ENCODE measurements around the gene HCFC1.
A peak's percentile ranks its signal among the peaks of the same experiment; 100 is the strongest.

The HCFC1 gene

DNA sequence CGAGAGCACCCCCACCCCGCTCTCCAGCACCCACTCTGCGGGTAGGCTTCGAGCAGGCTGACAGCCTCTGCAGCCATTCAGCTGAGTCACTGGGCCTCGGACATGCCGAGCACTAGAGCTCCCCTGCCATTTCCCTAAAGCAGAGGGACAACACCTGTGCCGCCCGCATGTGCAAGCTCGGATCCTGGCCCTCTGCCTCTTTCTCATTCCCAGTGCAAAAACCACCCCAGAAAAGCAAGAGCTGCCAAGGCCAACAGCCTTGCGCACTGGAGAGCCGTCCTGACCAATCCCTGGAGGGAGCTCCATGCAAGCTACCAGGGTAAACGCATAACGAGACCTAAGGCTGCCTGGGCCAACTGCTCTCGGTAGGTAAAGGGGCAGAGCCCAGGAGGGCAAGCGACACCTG lies 5.3 kb downstream of the HCFC1 start:
- H2BK120ac ChIP-seq (ENCODE audit: low read depth, low read length) = no peak overlapping the region
- no peaks in the 10 kb centered on the region for H3K9me3 ChIP-seq (replicated peaks in 1 of 2; ENCODE audit: control insufficient read depth in 2 of 2, insufficient read depth in 1 of 2, low read depth in 1 of 2, low read length in 2 of 2)
- H3K23ac ChIP-seq (ENCODE audit: low read depth, low read length, poor library complexity) = no peak overlapping the region
- H3K27ac ChIP-seq (replicated peaks; ENCODE audit: low read length) = no peak overlapping the region
- H3K18ac ChIP-seq (ENCODE audit: low read length) = no peak overlapping the region
- no peak overlapping the region for H2AFZ ChIP-seq (ENCODE audit: low read length)
- H2BK12ac ChIP-seq (ENCODE audit: low read length) = no peak overlapping the region
- H3K14ac ChIP-seq (ENCODE audit: low read length) = no peak overlapping the region
- peaks cover 0 to 5% (median 0%) of the 10 kb centered on the region in 3 experiments for H3K27me3 ChIP-seq (ENCODE audit: control insufficient read depth in 3 of 3, insufficient read depth in 3 of 3, low read depth in 1 of 3, low read length in 3 of 3)
- DNase-seq (ENCODE audit: low spot score) = no peak
- no peak overlapping the region for H3K4ac ChIP-seq (ENCODE audit: low read length)
- peaks cover 12% of the 10 kb centered on the region for H3K79me1 ChIP-seq (ENCODE audit: low read depth, low read length)
- no peak overlapping the region for H2AK5ac ChIP-seq (ENCODE audit: low read depth, low read length)
- H3K4me1 ChIP-seq (ENCODE audit: control insufficient read depth in 2 of 2, insufficient read depth in 1 of 2, low read depth in 1 of 2, low read length in 2 of 2) = peaks cover 16 to 20% of the 10 kb centered on the region in 2 donors
- H2BK5ac ChIP-seq (ENCODE audit: low read length) = no peak overlapping the region
- no peak overlapping the region for H3K9ac ChIP-seq (ENCODE audit: low read depth, low read length, poor library complexity)
- H3K36me3 ChIP-seq (replicated peaks in 1 of 2; ENCODE audit: control insufficient read depth in 2 of 2, insufficient read depth in 2 of 2, low read length in 2 of 2) = peaks cover 20 to 80% of the 10 kb centered on the region in 2 donors
- H4K91ac ChIP-seq (ENCODE audit: low read depth, low read length, poor library complexity) = no peak overlapping the region
- no peak overlapping the region for H4K8ac ChIP-seq (ENCODE audit: low read depth, low read length)
- WGBS, 2 donors (ENCODE audit: extremely low coverage in 2 of 2, insufficient read length in 2 of 2, insufficient replicate concordance in 1 of 2) = no CpG with 5 or more reads among the region's 15 CpGs
- no peak overlapping the region for H2BK15ac ChIP-seq (ENCODE audit: low read length)
- peak overlapping the region; percentile 11 for H3K4me2 ChIP-seq (ENCODE audit: insufficient read depth, low read length, poor library complexity, severe bottlenecking)
- H3K4me3 ChIP-seq (ENCODE audit: low read length in 2 of 2) = no peak overlapping the region

- H3K4ac ChIP-seq (ENCODE audit: low read length) = no peak overlapping the region
Observed at GRCh38 chrX:153965406-153965805, 6.2 kb downstream of the HCFC1 start.

DNA sequence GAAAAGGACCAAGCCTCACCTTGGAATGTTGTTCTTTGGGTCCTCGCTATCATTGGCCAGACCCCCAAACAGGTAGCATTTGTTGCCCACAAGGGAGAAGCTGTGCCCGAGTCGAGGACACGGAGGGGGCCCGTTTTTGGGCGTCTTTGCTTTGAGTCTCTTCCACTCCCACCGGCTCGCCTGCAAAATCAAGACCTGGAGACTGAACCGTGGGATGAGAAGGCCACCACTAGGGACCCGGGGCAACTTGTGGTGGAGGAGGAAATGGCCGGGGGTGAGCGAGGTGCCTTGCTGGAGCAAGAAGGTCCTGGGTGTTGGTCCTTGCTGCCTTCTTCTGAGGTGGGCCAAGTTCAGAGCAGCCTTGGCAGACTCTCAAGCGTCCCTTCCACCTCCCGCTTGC lies 7.5 kb downstream of the HCFC1 start:
- DNase-seq (ENCODE audit: low spot score) = no peak
- peaks cover 30 to 96% of the 10 kb centered on the region in 2 donors for H3K36me3 ChIP-seq (replicated peaks in 1 of 2; ENCODE audit: control insufficient read depth in 2 of 2, insufficient read depth in 2 of 2, low read length in 2 of 2)

More at GRCh38 chrX:153965406-153965805, 6.2 kb downstream of the HCFC1 start:
- H3K27ac ChIP-seq (replicated peaks; ENCODE audit: low read length) = no peak overlapping the region
- peaks cover 0 to 5% (median 0%) of the 10 kb centered on the region in 3 experiments for H3K27me3 ChIP-seq (ENCODE audit: control insufficient read depth in 3 of 3, insufficient read depth in 3 of 3, low read depth in 1 of 3, low read length in 3 of 3)
- no peak overlapping the region for H3K9ac ChIP-seq (ENCODE audit: low read depth, low read length, poor library complexity)
- H2BK12ac ChIP-seq (ENCODE audit: low read length) = no peak overlapping the region
- H2AFZ ChIP-seq (ENCODE audit: low read length) = no peak overlapping the region
- H2BK5ac ChIP-seq (ENCODE audit: low read length) = no peak overlapping the region
- peaks cover 12% of the 10 kb centered on the region for H3K79me1 ChIP-seq (ENCODE audit: low read depth, low read length)
- no peak overlapping the region for H4K8ac ChIP-seq (ENCODE audit: low read depth, low read length)
- no peak overlapping the region for H2BK120ac ChIP-seq (ENCODE audit: low read depth, low read length)
- no peak overlapping the region for H3K4me2 ChIP-seq (ENCODE audit: insufficient read depth, low read length, poor library complexity, severe bottlenecking)
- no peak for DNase-seq (ENCODE audit: low spot score)
- no peak overlapping the region for H4K91ac ChIP-seq (ENCODE audit: low read depth, low read length, poor library complexity)
- no peak overlapping the region for H2AK5ac ChIP-seq (ENCODE audit: low read depth, low read length)
- no peak overlapping the region for H2BK15ac ChIP-seq (ENCODE audit: low read length)
- no CpG with 5 or more reads among the region's 5 CpGs for WGBS, 2 donors (ENCODE audit: extremely low coverage in 2 of 2, insufficient read length in 2 of 2, insufficient replicate concordance in 1 of 2)
- H3K4me3 ChIP-seq (ENCODE audit: low read length in 2 of 2) = no peak overlapping the region
- H3K9me3 ChIP-seq (replicated peaks in 1 of 2; ENCODE audit: control insufficient read depth in 2 of 2, insufficient read depth in 1 of 2, low read depth in 1 of 2, low read length in 2 of 2) = no peaks in the 10 kb centered on the region
- H3K14ac ChIP-seq (ENCODE audit: low read length) = no peak overlapping the region
- H3K23ac ChIP-seq (ENCODE audit: low read depth, low read length, poor library complexity) = no peak overlapping the region
- H3K18ac ChIP-seq (ENCODE audit: low read length) = no peak overlapping the region
- H3K36me3 ChIP-seq (replicated peaks in 1 of 2; ENCODE audit: control insufficient read depth in 2 of 2, insufficient read depth in 2 of 2, low read length in 2 of 2) = peaks cover 24 to 89% of the 10 kb centered on the region in 2 donors
- peaks cover 16 to 20% of the 10 kb centered on the region in 2 donors for H3K4me1 ChIP-seq (ENCODE audit: control insufficient read depth in 2 of 2, insufficient read depth in 1 of 2, low read depth in 1 of 2, low read length in 2 of 2)

DNA sequence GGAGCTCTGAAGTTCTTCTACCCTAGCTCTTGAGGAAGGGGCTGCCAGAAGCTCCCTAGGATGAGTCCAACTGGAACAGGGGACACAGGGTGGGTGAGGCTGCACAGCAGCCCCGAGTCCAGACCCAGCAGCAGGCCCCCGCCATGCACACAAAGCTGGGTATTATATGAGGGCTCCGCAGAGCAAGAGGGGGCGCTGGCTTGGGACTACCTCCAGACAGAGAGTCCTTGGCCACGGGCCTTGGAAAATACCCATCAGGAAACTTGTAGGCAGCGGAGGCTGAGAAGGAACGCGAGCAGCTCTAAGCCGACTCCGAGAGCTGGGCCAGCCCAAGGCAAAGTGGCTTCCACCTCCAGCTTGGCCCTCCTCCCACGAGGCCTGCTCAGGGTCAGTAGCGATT lies 8.1 kb downstream of the HCFC1 start:
- Histone ChIP-seq H3K4me3 (ENCODE audit: low read length in 2 of 2) (no peak overlapping the region), H2AK5ac (ENCODE audit: low read depth, low read length) (no peak overlapping the region), H2AFZ (ENCODE audit: low read length) (no peak overlapping the region), H3K9ac (ENCODE audit: low read depth, low read length, poor library complexity) (no peak overlapping the region), H3K9me3 (replicated peaks in 1 of 2; ENCODE audit: control insufficient read depth in 2 of 2, insufficient read depth in 1 of 2, low read depth in 1 of 2, low read length in 2 of 2) (no peaks in the 10 kb centered on the region), H3K4me1 (ENCODE audit: control insufficient read depth in 2 of 2, insufficient read depth in 1 of 2, low read depth in 1 of 2, low read length in 2 of 2) (peaks cover 10 to 13% of the 10 kb centered on the region in 2 donors), H3K18ac (ENCODE audit: low read length) (no peak overlapping the region), H2BK5ac (ENCODE audit: low read length) (no peak overlapping the region), H3K14ac (ENCODE audit: low read length) (no peak overlapping the region), H3K4ac (ENCODE audit: low read length) (no peak overlapping the region), H2BK15ac (ENCODE audit: low read length) (no peak overlapping the region), H3K79me1 (ENCODE audit: low read depth, low read length) (peaks cover 12% of the 10 kb centered on the region), H3K23ac (ENCODE audit: low read depth, low read length, poor library complexity) (no peak overlapping the region), H3K27me3 (ENCODE audit: control insufficient read depth in 3 of 3, insufficient read depth in 3 of 3, low read depth in 1 of 3, low read length in 3 of 3) (peaks cover 0 to 5% (median 0%) of the 10 kb centered on the region in 3 experiments), H3K36me3 (replicated peaks in 1 of 2; ENCODE audit: control insufficient read depth in 2 of 2, insufficient read depth in 2 of 2, low read length in 2 of 2) (peaks cover 34 to 96% of the 10 kb centered on the region in 2 donors), H4K91ac (ENCODE audit: low read depth, low read length, poor library complexity) (no peak overlapping the region), H3K4me2 (ENCODE audit: insufficient read depth, low read length, poor library complexity, severe bottlenecking) (no peak overlapping the region), H3K27ac (replicated peaks; ENCODE audit: low read length) (no peak overlapping the region), H2BK12ac (ENCODE audit: low read length) (no peak overlapping the region), H4K8ac (ENCODE audit: low read depth, low read length) (no peak overlapping the region), H2BK120ac (ENCODE audit: low read depth, low read length) (no peak overlapping the region)
- no CpG with 5 or more reads among the region's 12 CpGs for WGBS, 2 donors (ENCODE audit: extremely low coverage in 2 of 2, insufficient read length in 2 of 2, insufficient replicate concordance in 1 of 2)
- DNase-seq (ENCODE audit: low spot score) = no peak

More for the DNA sequence above, 7.5 kb downstream of the HCFC1 start:
- Histone ChIP-seq H3K4me2 (ENCODE audit: insufficient read depth, low read length, poor library complexity, severe bottlenecking) (no peak overlapping the region), H4K8ac (ENCODE audit: low read depth, low read length) (no peak overlapping the region), H2AK5ac (ENCODE audit: low read depth, low read length) (no peak overlapping the region), H3K27ac (replicated peaks; ENCODE audit: low read length) (no peak overlapping the region), H3K4me1 (ENCODE audit: control insufficient read depth in 2 of 2, insufficient read depth in 1 of 2, low read depth in 1 of 2, low read length in 2 of 2) (peaks cover 16% of the 10 kb centered on the region in 2 donors), H3K14ac (ENCODE audit: low read length) (no peak overlapping the region), H2BK120ac (ENCODE audit: low read depth, low read length) (no peak overlapping the region), H3K9ac (ENCODE audit: low read depth, low read length, poor library complexity) (no peak overlapping the region), H2BK15ac (ENCODE audit: low read length) (no peak overlapping the region), H3K18ac (ENCODE audit: low read length) (no peak overlapping the region), H3K79me1 (ENCODE audit: low read depth, low read length) (peaks cover 15% of the 10 kb centered on the region), H3K9me3 (replicated peaks in 1 of 2; ENCODE audit: control insufficient read depth in 2 of 2, insufficient read depth in 1 of 2, low read depth in 1 of 2, low read length in 2 of 2) (no peaks in the 10 kb centered on the region), H4K91ac (ENCODE audit: low read depth, low read length, poor library complexity) (no peak overlapping the region), H3K27me3 (ENCODE audit: control insufficient read depth in 3 of 3, insufficient read depth in 3 of 3, low read depth in 1 of 3, low read length in 3 of 3) (peaks cover 0 to 5% (median 0%) of the 10 kb centered on the region in 3 experiments), H2AFZ (ENCODE audit: low read length) (no peak overlapping the region), H3K4ac (ENCODE audit: low read length) (no peak overlapping the region), H2BK12ac (ENCODE audit: low read length) (no peak overlapping the region), H3K4me3 (ENCODE audit: low read length in 2 of 2) (no peak overlapping the region), H2BK5ac (ENCODE audit: low read length) (no peak overlapping the region), H3K23ac (ENCODE audit: low read depth, low read length, poor library complexity) (no peak overlapping the region)
- WGBS, 2 donors (ENCODE audit: extremely low coverage in 2 of 2, insufficient read length in 2 of 2, insufficient replicate concordance in 1 of 2) = no CpG with 5 or more reads among the region's 14 CpGs
